GM19395 (cell line): ENCODE data around the gene UNC5B.
"Not testable (repeated sequence)": the region's sequence is repeated elsewhere in the genome, so short reads cannot be mapped to it uniquely, and the experiment has no call there.

ENCODE experiments used
- ATAC-seq: cut with Tn5 transposase; IDR thresholded peaks from one replicate; pipeline ENCODE4 v1.9.1; 2021; ENCODE audit warnings: mild to moderate bottlenecking, moderate library complexity; ENCODE audit not compliant: unreplicated experiment

Gene UNC5B

GRCh38 chr10:71265618-71266146, 53.3 kb downstream of the UNC5B start:
- ATAC-seq: no peak

GRCh38 chr10:71266147-71266917, 54.0 kb downstream of the UNC5B start:
- ATAC-seq: no peak

GRCh38 chr10:71266918-71267442, 54.6 kb downstream of the UNC5B start:
- ATAC-seq: no peak

DNA sequence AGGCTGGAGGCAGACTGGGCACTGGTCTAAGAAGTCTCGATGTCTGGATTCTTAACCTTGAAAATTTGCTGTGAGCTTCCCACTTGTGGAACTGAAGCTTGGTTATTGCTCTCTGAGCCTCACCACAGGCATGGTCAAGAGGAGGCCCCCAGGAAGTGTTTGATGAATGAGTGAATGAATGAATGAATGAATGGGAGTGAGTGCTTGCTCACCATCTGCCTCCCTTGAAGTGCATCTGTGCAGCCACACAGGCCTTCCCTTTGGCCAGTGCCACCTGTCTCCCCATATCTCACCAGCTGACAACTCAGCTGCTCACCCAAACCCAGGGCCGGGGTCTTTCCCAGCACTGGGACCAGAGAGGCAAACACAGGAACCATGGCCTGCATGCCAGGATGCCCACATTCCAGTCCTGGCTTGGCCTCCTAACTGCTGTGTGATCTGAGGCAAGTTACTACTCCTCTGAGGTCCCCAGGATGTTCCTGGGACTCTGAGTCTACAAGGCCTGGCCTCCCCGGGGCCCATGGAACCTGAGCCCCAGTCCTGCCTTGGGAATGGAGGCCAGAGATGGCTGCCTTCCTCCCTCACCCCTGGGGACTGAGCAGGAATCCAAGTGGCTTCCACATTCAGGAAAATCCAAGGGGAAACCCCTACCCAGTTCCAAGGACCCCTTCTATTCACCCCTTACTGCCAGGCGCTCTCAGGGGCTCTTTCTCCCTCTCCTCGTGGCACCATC, 55.3 kb downstream of the UNC5B start:
- ATAC-seq: no peak

DNA sequence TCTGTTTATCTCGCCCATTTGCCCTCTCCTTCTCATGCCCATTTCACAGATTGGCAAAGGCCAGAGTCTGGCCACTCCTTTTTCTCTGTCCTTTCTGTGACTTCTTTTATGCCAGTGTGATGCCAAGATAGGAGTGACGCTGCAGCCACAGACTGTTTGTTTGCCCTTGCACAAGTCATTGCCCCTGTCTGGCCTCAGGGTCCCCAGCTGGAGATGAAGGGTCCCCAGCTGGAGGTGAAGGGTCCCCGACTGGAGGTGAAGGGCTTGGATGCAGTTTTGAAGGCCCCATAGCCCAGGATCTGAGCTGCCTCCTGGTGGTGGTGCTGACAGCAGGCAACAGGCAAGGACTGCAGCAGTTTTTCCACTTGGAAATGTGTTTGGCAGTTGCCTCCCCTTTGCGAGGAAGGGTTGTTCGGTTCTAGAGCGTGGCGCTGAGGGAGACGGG, 55.9 kb downstream of the UNC5B start:
- ATAC-seq: no peak

GRCh38 chr10:71268758-71269157, 56.4 kb downstream of the UNC5B start:
- no peak for ATAC-seq

DNA sequence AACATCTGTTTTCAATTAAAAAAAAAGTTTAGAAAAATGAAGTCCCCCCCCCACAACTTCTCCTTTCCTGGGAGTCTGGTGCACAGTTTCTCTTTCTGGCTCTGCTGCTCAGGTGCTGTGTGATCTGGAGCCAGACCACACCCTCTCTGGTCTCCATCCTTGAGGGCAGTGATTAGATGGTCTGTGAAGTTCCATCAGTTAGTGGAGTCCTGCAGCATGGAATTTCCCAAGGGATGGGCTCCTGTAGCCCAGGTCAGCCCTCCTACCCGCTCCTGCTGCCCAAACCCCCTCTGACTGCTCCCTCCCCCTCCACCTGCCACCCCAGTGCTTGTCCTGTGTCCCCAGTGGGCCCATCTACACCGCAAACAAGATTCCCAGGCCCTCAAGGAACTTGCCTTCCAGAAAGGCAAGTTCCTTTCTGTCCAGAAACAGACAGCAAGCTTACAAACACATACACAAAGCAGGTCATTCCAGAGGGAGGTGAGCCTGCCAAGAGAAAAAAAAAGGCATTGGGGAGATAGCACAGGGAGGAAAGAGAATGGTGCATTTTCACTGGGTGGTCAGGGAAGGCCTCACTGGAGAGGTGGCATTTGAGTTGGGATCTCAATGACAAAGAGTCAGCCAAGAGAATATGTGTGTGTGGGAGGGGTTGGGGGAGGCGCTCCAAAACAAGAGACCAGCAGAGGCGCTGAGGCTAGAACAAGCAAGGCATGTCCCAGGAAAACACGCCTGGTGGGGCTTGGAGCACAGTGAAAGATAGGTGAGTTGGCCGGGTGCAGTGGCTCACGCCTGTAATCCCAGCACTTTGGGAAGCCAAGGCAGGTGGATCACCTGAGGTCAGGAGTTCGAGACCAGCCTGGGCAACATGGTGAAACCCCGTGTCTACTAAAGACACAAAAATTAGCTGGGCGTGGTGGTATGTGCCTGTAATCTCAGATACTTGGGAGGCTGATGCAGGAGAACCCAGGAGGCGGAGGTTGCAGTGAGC, 57.2 kb downstream of the UNC5B start:
- no peak for ATAC-seq

DNA sequence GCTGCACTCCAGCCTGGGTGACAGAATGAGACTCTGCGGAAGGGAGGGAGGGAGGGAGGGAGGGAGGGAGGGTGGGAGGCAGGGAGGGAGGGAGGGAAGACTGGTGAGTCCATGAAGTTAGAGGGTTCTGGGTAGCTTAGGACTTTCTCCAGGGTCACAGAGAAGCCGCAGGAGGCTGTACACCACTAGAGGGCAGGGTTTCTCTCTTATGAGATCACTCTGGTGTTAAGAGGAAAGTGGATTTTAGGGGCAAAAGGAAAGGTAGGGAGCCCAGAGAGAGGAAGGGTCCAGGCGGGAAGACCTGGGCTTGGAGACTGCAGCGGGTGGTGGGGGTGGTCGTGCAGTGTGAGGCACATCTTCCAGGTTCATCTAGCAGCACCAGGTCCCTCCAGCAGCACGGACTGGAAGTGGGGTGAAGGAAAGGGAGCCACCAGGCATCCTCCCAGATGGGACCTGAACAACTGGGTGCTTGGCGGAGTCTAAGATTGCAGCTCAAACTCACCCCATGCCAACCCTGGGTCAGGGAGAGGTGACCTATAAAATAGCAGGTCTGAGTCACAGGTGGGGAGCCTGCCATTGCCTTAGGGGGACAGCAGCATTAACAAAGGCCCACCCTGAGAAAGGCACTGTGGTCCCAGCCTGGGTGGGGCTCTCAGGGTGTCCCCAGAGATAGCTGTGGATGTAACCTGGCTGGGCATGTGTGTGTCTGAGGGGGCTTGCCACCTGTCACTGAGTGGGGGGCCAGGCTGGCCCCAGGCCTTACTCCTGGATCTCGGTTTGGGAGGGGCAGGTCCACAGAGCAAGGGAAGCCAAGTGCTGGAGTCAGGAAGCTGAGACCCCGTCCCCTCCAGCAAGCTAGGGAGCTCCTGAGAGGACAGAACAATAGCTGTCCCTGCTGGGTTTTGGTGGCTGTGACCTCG, 58.2 kb downstream of the UNC5B start:
- ATAC-seq: no peak

DNA sequence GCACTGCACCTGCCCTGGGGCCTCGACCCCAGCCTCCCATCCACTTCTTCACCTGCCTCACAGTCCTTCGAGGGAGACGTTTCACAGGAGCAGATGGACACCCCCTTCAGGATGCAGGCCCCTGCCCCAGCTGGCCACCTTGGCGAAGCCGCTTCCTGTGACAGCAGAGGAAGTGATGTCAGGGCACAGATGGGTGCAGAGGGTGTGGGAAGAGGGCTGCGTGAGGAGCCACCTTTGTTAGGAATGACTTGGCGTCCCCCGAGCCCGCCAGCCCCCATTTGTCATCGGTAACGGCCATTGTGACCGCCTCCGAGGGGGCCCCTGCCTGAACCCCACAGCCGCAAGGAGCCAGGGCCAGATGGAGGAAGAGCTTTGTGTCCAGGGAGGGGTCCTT, 59.3 kb downstream of the UNC5B start:
- no peak for ATAC-seq

DNA sequence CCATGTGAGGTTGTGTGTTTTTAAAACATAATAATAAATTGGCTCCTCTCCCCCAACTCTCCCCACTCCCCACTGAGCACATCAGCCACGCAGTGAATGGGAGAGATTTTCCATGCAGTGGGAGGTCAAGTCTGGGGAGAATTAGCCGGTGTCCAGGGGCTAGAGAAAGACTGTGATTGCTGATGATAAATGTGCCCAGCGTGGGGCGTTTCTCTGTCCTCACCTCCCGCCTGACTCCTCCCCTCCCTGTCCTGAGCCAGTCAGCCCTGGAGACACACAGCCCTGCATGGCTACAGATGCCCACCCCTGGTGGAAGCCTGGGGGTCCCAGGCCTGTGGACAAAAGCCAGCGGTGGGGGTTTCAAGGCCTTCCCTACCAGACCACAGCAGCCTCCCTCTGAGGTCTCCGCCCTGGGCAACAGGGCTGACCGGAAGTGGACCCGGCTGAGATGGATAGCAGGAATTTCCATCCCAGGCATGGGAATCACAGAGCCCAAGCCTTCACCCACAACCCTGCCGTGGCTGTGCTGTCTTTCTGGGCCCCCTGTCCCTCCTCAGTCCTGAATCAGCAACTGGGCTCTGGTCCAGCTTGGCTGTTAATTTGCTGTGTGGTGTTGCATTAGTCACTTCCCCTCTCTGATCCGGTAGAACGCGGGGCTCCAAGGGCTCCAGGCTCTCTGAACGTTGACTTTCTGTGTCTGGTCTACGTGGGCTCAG, 59.8 kb downstream of the UNC5B start:
- no peak for ATAC-seq

DNA sequence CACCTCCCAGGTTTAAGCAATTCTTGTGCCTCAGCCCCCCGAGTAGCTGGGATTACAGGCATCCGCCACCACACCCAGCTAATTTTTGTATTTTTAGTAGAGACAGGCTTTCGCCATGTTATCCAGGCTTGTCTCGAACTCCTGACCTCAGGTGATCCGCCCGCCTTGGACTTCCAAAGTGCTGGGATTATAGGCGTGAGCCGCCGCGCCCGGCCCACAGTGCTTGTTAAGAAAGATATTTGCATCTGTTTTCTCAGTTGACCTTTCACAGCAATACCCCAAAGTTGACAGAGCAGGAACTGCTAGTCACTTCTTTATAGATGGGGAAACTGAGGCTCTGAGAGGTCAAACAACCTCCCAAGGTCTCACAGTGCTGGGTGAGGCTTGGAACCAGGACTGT, 60.6 kb downstream of the UNC5B start:
- ATAC-seq: not testable (repeated sequence)

GRCh38 chr10:71273506-71273905, 61.1 kb downstream of the UNC5B start:
- ATAC-seq: no peak

- no peak for ATAC-seq
These were observed 62.8 kb downstream of the UNC5B start for GRCh38 chr10:71274901-71275796.

GRCh38 chr10:71276873-71277272, 64.5 kb downstream of the UNC5B start:
- no peak for ATAC-seq

- ATAC-seq: no peak
These were observed 65.7 kb downstream of the UNC5B start for GRCh38 chr10:71277914-71278665.

DNA sequence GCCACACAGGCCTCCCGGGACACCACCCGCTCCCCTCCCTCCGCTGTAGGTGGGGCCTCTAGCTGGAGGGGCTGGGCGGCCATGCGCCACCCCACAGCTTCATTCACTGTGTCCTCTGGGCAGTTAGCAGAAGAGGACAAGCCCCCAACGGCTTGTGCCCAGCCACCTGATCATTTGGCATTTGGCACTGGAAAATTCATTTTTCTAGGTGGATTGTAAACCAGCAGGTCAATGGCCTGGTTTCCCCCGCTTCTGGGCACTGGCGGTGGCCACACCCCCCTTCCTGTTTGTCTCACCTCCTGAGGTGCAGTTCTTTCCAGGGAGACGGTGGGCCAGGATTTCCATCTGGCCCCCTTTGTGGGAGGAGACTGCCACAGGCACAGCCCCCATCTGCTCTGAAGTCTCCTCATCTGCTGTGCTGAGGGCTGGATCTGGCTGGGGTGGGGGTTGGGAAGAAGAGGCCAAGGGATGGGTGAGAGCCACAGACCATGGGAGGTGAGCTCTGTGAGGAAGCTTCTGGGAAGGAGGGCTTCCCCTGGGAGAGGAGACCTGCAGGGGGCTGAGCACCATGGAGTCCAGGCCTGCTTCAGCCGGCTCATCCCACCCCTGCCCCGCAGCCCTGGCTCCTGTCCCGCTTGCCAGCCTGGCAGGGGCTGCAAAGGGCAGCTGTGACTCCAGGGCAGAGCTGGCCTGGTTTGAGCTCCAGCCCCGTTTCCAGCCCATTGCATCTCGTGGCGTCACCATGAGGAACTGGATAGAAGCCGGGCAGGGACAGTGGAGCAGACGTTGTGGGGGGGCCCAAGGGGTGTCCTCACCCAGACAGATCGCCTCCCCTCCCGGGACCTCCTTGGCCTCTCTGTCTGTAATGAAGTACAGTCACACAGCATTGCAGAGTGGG, 66.6 kb downstream of the UNC5B start:
- ATAC-seq: no peak
